Neural progenitor cell (in vitro differentiated cells): ENCODE measurements around the gene FAHD1. TPM values are rescaled to one million over a fixed set of nuclear protein-coding genes. Genes with fewer than 3 reads are reported as not detected.

Source experiments
- DNase-seq: peaks from one replicate; pipeline ENCODE4 v3.0.0-alpha.2; 2016; ENCODE audit warnings: low spot score
- H2AFZ ChIP-seq: fragments of 200-600 bp; sonication (generic); replicated peaks from 2 replicates; pipeline ENCODE4 v1.6.1; 2016; ENCODE audit warnings: antibody characterized with exemption
- H3F3A ChIP-seq: fragments of 200-600 bp; sonication (generic); 2 replicates; pipeline ENCODE4 v1.6.1; 2016; ENCODE audit warnings: antibody characterized with exemption, low read depth
- H3K27ac ChIP-seq: fragments of 200-600 bp; sonication (generic); 2 replicates; pipeline ENCODE4 v1.5.1; 2016; ENCODE audit warnings: mild to moderate bottlenecking
- H3K27me3 ChIP-seq: fragments of 200-600 bp; sonication (generic); 2 replicates; pipeline ENCODE4 v1.6.1; 2016; ENCODE audit warnings: mild to moderate bottlenecking, moderate library complexity
- H3K36me3 ChIP-seq: fragments of 200-600 bp; sonication (generic); 2 replicates; pipeline ENCODE4 v1.5.1; 2016
- H3K4me1 ChIP-seq: fragments of 200-600 bp; sonication (generic); 2 replicates; pipeline ENCODE4 v1.6.1; 2016; ENCODE audit warnings: mixed run types
- H3K4me2 ChIP-seq: fragments of 200-600 bp; sonication (generic); 2 replicates; pipeline ENCODE4 v1.6.1; 2016
- H3K4me3 ChIP-seq: fragments of 200-600 bp; sonication (generic); 2 replicates; pipeline ENCODE4 v1.5.1; 2016
- H3K79me2 ChIP-seq: fragments of 200-600 bp; sonication (generic); 2 replicates; pipeline ENCODE4 v1.6.1; 2016; ENCODE audit warnings: low read depth
- H3K9ac ChIP-seq: fragments of 200-600 bp; sonication (generic); 2 replicates; pipeline ENCODE4 v1.6.1; 2016
- H3K9me3 ChIP-seq: fragments of 200-600 bp; sonication (generic); 2 replicates; pipeline ENCODE4 v1.5.1; 2016; ENCODE audit warnings: low read depth
- H4K20me1 ChIP-seq: fragments of 200-600 bp; sonication (generic); 2 replicates; pipeline ENCODE4 v1.6.1; 2016; ENCODE audit warnings: low read depth
- H3K27ac Mint-ChIP-seq: 3 replicates; pipeline ENCODE4 v1.8.0; 2021; ENCODE audit warnings: mixed read lengths
- H3K27me3 Mint-ChIP-seq: 2 replicates; pipeline ENCODE4 v1.8.0; 2022; ENCODE audit warnings: low read depth, mild to moderate bottlenecking, inconsistent platforms, moderate library complexity, mixed read lengths; ENCODE audit not compliant: insufficient read depth
- H3K36me3 Mint-ChIP-seq: 3 replicates; pipeline ENCODE4 v1.8.0; 2021; ENCODE audit warnings: mixed read lengths
- H3K4me1 Mint-ChIP-seq: 3 replicates; pipeline ENCODE4 v1.8.0; 2021; ENCODE audit warnings: mixed read lengths
- H3K4me3 Mint-ChIP-seq: 3 replicates; pipeline ENCODE4 v1.8.0; 2021; ENCODE audit warnings: mild to moderate bottlenecking, moderate library complexity, mixed read lengths
- H3K9me3 Mint-ChIP-seq: 3 replicates; pipeline ENCODE4 v1.8.0; 2020; ENCODE audit warnings: mixed read lengths
- EZH2 ChIP-seq: fragments of 200-600 bp; sonication (generic); IDR thresholded peaks from 2 replicates; pipeline ENCODE4 v1.6.1; 2017; ENCODE audit warnings: antibody characterized with exemption, mild to moderate bottlenecking, moderate library complexity
- EZH2phosphoT487 ChIP-seq: fragments of 200-600 bp; sonication (generic); IDR thresholded peaks from 2 replicates; pipeline ENCODE4 v1.6.1; 2017; ENCODE audit warnings: antibody characterized with exemption
- total RNA-seq: library from RNA; depleted of rRNA; stranded (reverse); fragments of >200 nt; gene quantifications from 2 replicates; pipeline ENCODE4 v1.2.3, GENCODE V29; 2015; ENCODE audit warnings: low replicate concordance
- TF ChIP-seq, protein P1 (sequence below): fragments of 200-600 bp; sonication (generic); IDR thresholded peaks from 2 replicates; pipeline ENCODE4 v1.5.1; 2017; ENCODE audit warnings: antibody characterized with exemption, mild to moderate bottlenecking

Gene FAHD1
- total RNA-seq, 1 donor from 2014 or later = 21.6 TPM

DNA sequence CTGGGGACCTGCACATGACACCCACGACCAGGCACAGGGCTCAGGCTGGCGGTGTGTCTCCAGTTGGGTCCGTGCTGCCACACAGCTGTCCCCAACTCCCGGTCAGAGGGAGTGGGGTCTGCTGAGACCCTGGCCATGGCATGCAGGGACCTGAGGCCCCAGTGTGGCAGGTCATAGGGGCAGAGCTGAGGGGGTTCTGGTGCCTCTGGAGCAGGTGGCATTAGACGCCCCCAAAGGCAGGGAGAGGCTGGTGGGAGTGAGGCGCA lies 40.0 kb upstream of the FAHD1 start:
- Mint-ChIP-seq H3K9me3 (no peaks in the 10 kb centered on the region), H3K4me3 (no peak overlapping the region), H3K27me3 (peaks cover 7% of the 10 kb centered on the region), H3K4me1 (peaks cover 6% of the 10 kb centered on the region), H3K36me3 (peaks cover 4% of the 10 kb centered on the region), H3K27ac (no peak overlapping the region)
- no peaks in the 10 kb centered on the region for H3K36me3 ChIP-seq
- no peaks in the 10 kb centered on the region for H3K4me1 ChIP-seq
- TF ChIP-seq EZH2 (no peak), EZH2phosphoT487 (no peak)
- TF ChIP-seq, protein P1, sequence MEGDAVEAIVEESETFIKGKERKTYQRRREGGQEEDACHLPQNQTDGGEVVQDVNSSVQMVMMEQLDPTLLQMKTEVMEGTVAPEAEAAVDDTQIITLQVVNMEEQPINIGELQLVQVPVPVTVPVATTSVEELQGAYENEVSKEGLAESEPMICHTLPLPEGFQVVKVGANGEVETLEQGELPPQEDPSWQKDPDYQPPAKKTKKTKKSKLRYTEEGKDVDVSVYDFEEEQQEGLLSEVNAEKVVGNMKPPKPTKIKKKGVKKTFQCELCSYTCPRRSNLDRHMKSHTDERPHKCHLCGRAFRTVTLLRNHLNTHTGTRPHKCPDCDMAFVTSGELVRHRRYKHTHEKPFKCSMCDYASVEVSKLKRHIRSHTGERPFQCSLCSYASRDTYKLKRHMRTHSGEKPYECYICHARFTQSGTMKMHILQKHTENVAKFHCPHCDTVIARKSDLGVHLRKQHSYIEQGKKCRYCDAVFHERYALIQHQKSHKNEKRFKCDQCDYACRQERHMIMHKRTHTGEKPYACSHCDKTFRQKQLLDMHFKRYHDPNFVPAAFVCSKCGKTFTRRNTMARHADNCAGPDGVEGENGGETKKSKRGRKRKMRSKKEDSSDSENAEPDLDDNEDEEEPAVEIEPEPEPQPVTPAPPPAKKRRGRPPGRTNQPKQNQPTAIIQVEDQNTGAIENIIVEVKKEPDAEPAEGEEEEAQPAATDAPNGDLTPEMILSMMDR = no peak
- H3K79me2 ChIP-seq = peaks cover 29% of the 10 kb centered on the region
- no peak for DNase-seq
- no peak overlapping the region for H3K4me2 ChIP-seq
- H3K27ac ChIP-seq = no peak overlapping the region
- no peaks in the 10 kb centered on the region for H3K9me3 ChIP-seq
- H3K27me3 ChIP-seq = no peaks in the 10 kb centered on the region
- no peak overlapping the region for H2AFZ ChIP-seq
- H3K9ac ChIP-seq = no peak overlapping the region
- peaks cover 5% of the 10 kb centered on the region for H3F3A ChIP-seq
- peaks cover 25% of the 10 kb centered on the region for H4K20me1 ChIP-seq
- no peak overlapping the region for H3K4me3 ChIP-seq

DNA sequence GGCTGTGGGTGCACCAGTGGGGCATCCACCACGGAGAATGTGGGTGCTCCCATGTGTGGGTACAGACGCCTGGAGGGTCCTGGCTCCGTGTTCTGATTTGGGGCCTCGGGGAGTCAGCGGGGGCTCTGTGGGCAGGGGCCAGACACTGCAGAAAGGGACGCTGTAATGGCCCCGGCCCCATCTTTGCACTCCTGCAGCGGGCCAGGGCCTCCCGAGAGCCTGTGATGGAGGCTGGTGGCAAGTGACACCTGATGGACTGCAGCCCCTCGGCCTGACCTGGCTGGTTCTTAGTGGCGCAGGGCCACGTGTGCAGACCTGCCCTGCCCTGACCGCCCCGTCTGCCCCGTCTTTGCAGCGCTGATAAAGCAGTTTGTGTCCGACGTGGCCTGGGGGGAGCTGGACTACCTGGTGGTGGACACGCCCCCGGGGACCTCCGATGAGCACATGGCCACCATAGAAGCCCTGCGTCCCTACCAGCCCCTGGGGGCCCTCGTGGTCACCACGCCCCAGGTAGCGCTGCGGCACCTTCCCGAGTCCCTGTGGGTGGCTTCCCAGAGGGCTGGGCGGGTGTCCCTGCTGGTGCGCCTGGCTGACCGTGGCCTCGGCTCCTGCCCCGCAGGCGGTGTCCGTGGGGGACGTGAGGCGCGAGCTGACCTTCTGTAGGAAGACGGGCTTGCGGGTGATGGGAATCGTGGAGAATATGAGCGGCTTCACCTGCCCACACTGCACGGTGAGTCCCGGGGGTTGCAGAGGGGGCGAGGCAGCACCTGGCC lies 39.5 kb upstream of the FAHD1 start:
- Mint-ChIP-seq H3K27me3 (peaks cover 7% of the 10 kb centered on the region), H3K27ac (no peak overlapping the region), H3K4me3 (no peak overlapping the region), H3K36me3 (peaks cover 4% of the 10 kb centered on the region), H3K9me3 (no peaks in the 10 kb centered on the region), H3K4me1 (peaks cover 6% of the 10 kb centered on the region)
- Histone ChIP-seq H3K27me3 (no peaks in the 10 kb centered on the region), H3K79me2 (peaks cover 29% of the 10 kb centered on the region), H3K4me1 (no peaks in the 10 kb centered on the region), H3K27ac (no peak overlapping the region), H3K9ac (no peak overlapping the region), H3K9me3 (no peaks in the 10 kb centered on the region), H3F3A (peaks cover 5% of the 10 kb centered on the region), H3K4me2 (no peak overlapping the region), H3K36me3 (no peaks in the 10 kb centered on the region), H4K20me1 (peaks cover 25% of the 10 kb centered on the region), H3K4me3 (no peak overlapping the region), H2AFZ (no peak overlapping the region)
- TF ChIP-seq EZH2 (no peak), EZH2phosphoT487 (no peak)
- TF ChIP-seq, protein P1 = no peak
- DNase-seq = no peak

DNA sequence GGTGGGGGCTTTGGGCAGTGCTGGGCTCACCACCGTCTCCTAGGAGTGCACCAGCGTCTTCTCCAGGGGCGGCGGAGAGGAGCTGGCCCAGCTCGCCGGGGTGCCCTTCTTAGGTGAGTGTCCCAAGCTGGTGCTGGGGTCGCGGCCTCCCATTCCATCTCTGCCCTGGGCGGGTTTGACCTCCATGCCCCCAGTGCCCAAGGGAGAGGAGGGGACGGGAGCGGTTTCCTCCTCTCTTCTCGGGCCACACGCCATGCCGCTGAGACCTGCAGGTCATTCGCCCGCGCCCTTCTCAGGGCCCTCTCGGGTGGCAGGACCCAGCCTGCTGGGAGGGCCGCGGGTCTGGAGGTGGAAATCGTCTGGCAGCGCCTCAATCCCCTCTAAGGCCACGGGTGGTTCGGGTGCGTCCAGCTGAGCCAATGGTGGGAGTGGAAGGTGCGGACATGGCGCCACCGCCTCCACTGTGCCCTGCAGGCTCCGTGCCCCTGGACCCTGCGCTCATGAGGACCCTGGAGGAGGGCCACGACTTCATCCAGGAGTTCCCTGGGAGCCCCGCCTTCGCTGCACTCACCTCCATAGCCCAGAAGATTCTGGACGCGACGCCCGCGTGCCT lies 38.8 kb upstream of the FAHD1 start:
- Mint-ChIP-seq H3K36me3 (peaks cover 4% of the 10 kb centered on the region), H3K4me3 (no peak overlapping the region), H3K27me3 (peaks cover 4% of the 10 kb centered on the region), H3K27ac (no peak overlapping the region), H3K4me1 (peaks cover 5% of the 10 kb centered on the region), H3K9me3 (no peaks in the 10 kb centered on the region)
- TF ChIP-seq EZH2phosphoT487 (no peak), EZH2 (no peak)
- TF ChIP-seq, protein P1 = no peak
- no peak for DNase-seq
- Histone ChIP-seq H3K9me3 (no peaks in the 10 kb centered on the region), H4K20me1 (peaks cover 23% of the 10 kb centered on the region), H3K79me2 (peaks cover 26% of the 10 kb centered on the region), H3K4me2 (no peak overlapping the region), H3K4me3 (no peak overlapping the region), H3K36me3 (no peaks in the 10 kb centered on the region), H3K27me3 (no peaks in the 10 kb centered on the region), H2AFZ (no peak overlapping the region), H3K4me1 (no peaks in the 10 kb centered on the region), H3K27ac (no peak overlapping the region), H3K9ac (no peak overlapping the region), H3F3A (peaks cover 3% of the 10 kb centered on the region)
